IMR-90 (cell line): ENCODE measurements around the gene MRE11. TPM values are rescaled to one million over a fixed set of nuclear protein-coding genes. Genes with fewer than 3 reads are reported as not detected.

ENCODE experiments used
- ATAC-seq: fragments of 200-7000 bp; cut with Tn5 transposase; 2 replicates; pipeline ENCODE4 v1.9.1; 2020; ENCODE audit warnings: low read depth, mild to moderate bottlenecking, moderate library complexity
- BruUV-seq: library from RNA; stranded (reverse); fragments of 400-500 nt; replicated peaks from 2 replicates; lab custom pipeline; 2021; lab: Mats Ljungman, UMichigan
- CTCF ChIA-PET: fragments of 300-600 bp; formaldehyde crosslinking; extraction: SDS; loops from one replicate; lab custom pipeline; 2021; ENCODE audit warnings: antibody characterized with exemption; lab: Yijun Ruan, JAX
- POLR2A ChIA-PET: fragments of 300-600 bp; sonication (Branson Sonifier 250); formaldehyde crosslinking; loops from one replicate; lab custom pipeline; 2022; ENCODE audit warnings: antibody characterized with exemption; ENCODE audit not compliant: unreplicated experiment; lab: Charles Lee
- DNase-seq: peaks from one replicate; pipeline ENCODE4 v3.0.0; 2013
- H2AFZ ChIP-seq: replicated peaks from 2 replicates; pipeline ENCODE3; 2013; ENCODE audit warnings: low read length, mild to moderate bottlenecking; ENCODE audit not compliant: poor library complexity
- H2AK5ac ChIP-seq: 2 replicates; pipeline ENCODE4 v1.6.1; 2013; ENCODE audit warnings: low read depth, low read length, inconsistent platforms
- H2AK9ac ChIP-seq: replicated peaks from 2 replicates; pipeline ENCODE3; 2013; ENCODE audit warnings: mild to moderate bottlenecking, low read depth, low read length, moderate library complexity; ENCODE audit not compliant: poor library complexity
- H2BK120ac ChIP-seq: 2 replicates; pipeline ENCODE4 v1.6.1; 2013; ENCODE audit warnings: low read depth, low read length, inconsistent platforms
- H2BK15ac ChIP-seq: 3 replicates; pipeline ENCODE4 v1.6.1; 2013; ENCODE audit warnings: low read depth, low read length, inconsistent platforms
- H2BK20ac ChIP-seq: 2 replicates; pipeline ENCODE4 v1.6.1; 2013; ENCODE audit warnings: low read depth, mild to moderate bottlenecking, inconsistent platforms, low read length, moderate library complexity
- H2BK5ac ChIP-seq: 2 replicates; pipeline ENCODE4 v1.6.1; 2013; ENCODE audit warnings: mild to moderate bottlenecking, low read depth, low read length, inconsistent platforms; ENCODE audit not compliant: poor library complexity, severe bottlenecking
- H3K14ac ChIP-seq: replicated peaks from 2 replicates; pipeline ENCODE4 v1.6.1; 2013; ENCODE audit warnings: low read depth, low read length, inconsistent platforms
- H3K18ac ChIP-seq: 2 replicates; pipeline ENCODE4 v1.6.1; 2013; ENCODE audit warnings: low read depth, low read length, control low read depth
- H3K23ac ChIP-seq: 2 replicates; pipeline ENCODE4 v1.6.1; 2013; ENCODE audit warnings: low read depth, low read length, inconsistent platforms
- H3K27ac ChIP-seq: 2 replicates; pipeline ENCODE4 v1.5.1; 2013; ENCODE audit warnings: mild to moderate bottlenecking, control low read depth, low read length; ENCODE audit not compliant: insufficient read depth
- H3K27me3 ChIP-seq: 2 replicates; pipeline ENCODE4 v1.6.1; 2013; ENCODE audit warnings: low read length; ENCODE audit not compliant: control insufficient read depth, insufficient read depth
- H3K36me3 ChIP-seq: 2 replicates; pipeline ENCODE4 v1.6.1; 2013; ENCODE audit warnings: low read length, mixed read lengths; ENCODE audit not compliant: control insufficient read depth, insufficient read depth
- H3K4ac ChIP-seq: 2 replicates; pipeline ENCODE4 v1.6.1; 2013; ENCODE audit warnings: low read depth, low read length, inconsistent platforms
- H3K4me1 ChIP-seq: 2 replicates; pipeline ENCODE4 v1.6.1; 2013; ENCODE audit warnings: low read length, mixed read lengths; ENCODE audit not compliant: control insufficient read depth, insufficient read depth
- H3K4me2 ChIP-seq: 2 replicates; pipeline ENCODE4 v1.6.1; 2013; ENCODE audit warnings: low read depth, mild to moderate bottlenecking, control low read depth, low read length, moderate library complexity
- H3K4me3 ChIP-seq: 2 replicates; pipeline ENCODE4 v1.5.1; 2013; ENCODE audit warnings: low read depth, mild to moderate bottlenecking, control low read depth, low read length, moderate library complexity; ENCODE audit not compliant: insufficient read depth
- H3K56ac ChIP-seq: 2 replicates; pipeline ENCODE4 v1.6.1; 2013; ENCODE audit warnings: low read length, inconsistent platforms; ENCODE audit not compliant: insufficient read depth; ENCODE audit errors: extremely low read depth
- H3K79me1 ChIP-seq, 2 experiments: 2 replicates each; pipeline ENCODE4 v1.6.1; 2013; ENCODE audit warnings: low read length in 2 of 2, inconsistent platforms in 1 of 2, low read depth in 1 of 2
- H3K9ac ChIP-seq: 2 replicates; pipeline ENCODE4 v1.6.1; 2013; ENCODE audit warnings: low read depth, low read length, control low read depth
- H3K9me1 ChIP-seq: 2 replicates; pipeline ENCODE4 v1.6.1; 2013; ENCODE audit warnings: low read length, inconsistent platforms; ENCODE audit not compliant: insufficient read depth
- H3K9me3 ChIP-seq: 2 replicates; pipeline ENCODE4 v1.6.1; 2013; ENCODE audit warnings: low read length; ENCODE audit not compliant: control insufficient read depth, insufficient read depth
- H4K20me1 ChIP-seq: 2 replicates; pipeline ENCODE4 v1.6.1; 2013; ENCODE audit warnings: low read length, inconsistent platforms; ENCODE audit not compliant: insufficient read depth
- H4K5ac ChIP-seq: 2 replicates; pipeline ENCODE4 v1.6.1; 2013; ENCODE audit warnings: mild to moderate bottlenecking, low read depth, low read length, control low read depth
- H4K8ac ChIP-seq, 2 experiments: 2 replicates each; pipeline ENCODE4 v1.6.1; 2013; ENCODE audit warnings: low read depth in 2 of 2, low read length in 2 of 2, control low read depth in 1 of 2, inconsistent platforms in 1 of 2
- H4K91ac ChIP-seq: 2 replicates; pipeline ENCODE4 v1.6.1; 2013; ENCODE audit warnings: low read depth, low read length, inconsistent platforms; ENCODE audit not compliant: insufficient read depth
- CHD1 ChIP-seq: IDR thresholded peaks from 2 replicates; pipeline ENCODE4 v1.6.1; 2012; ENCODE audit warnings: low read depth, low read length, improper control_type of control experiment
- CTCF ChIP-seq: conservative IDR thresholded peaks from 2 replicates; pipeline ENCODE4 v1.5.1; 2012; ENCODE audit warnings: mild to moderate bottlenecking, low read depth, low read length, improper control_type of control experiment
- ELK1 ChIP-seq: fragments of 150-350 bp; IDR thresholded peaks from 2 replicates; pipeline ENCODE4 v1.6.1; 2016; ENCODE audit warnings: low read depth, mild to moderate bottlenecking, low read length, moderate library complexity, borderline replicate concordance
- FOS ChIP-seq: fragments of 150-350 bp; IDR thresholded peaks from 2 replicates; pipeline ENCODE4 v1.6.1; 2016; ENCODE audit warnings: low read depth, low read length
- MAZ ChIP-seq: IDR thresholded peaks from 2 replicates; pipeline ENCODE4 v1.6.1; 2012; ENCODE audit warnings: low read depth, mild to moderate bottlenecking, low read length, improper control_type of control experiment, moderate library complexity, borderline replicate concordance
- MXI1 ChIP-seq: IDR thresholded peaks from 2 replicates; pipeline ENCODE4 v1.6.1; 2012; ENCODE audit warnings: low read depth, mild to moderate bottlenecking, low read length, moderate library complexity, borderline replicate concordance
- NFE2L2 ChIP-seq: fragments of 150-350 bp; IDR thresholded peaks from 2 replicates; pipeline ENCODE4 v1.6.1; 2016; ENCODE audit warnings: low read depth, mild to moderate bottlenecking, low read length
- POLR2A ChIP-seq: IDR thresholded peaks from 2 replicates; pipeline ENCODE4 v1.6.1; 2012; ENCODE audit warnings: mild to moderate bottlenecking, low read depth, low read length
- RAD21 ChIP-seq: IDR thresholded peaks from 2 replicates; pipeline ENCODE4 v1.6.1; 2012; ENCODE audit warnings: low read length, improper control_type of control experiment
- RCOR1 ChIP-seq: IDR thresholded peaks from 2 replicates; pipeline ENCODE4 v1.6.1; 2012; ENCODE audit warnings: mild to moderate bottlenecking, low read length, improper control_type of control experiment; ENCODE audit not compliant: insufficient replicate concordance
- RFX5 ChIP-seq: IDR thresholded peaks from 2 replicates; pipeline ENCODE4 v1.8.0; 2012; ENCODE audit warnings: low read depth, mild to moderate bottlenecking, low read length, moderate library complexity
- USF2 ChIP-seq: fragments of 150-350 bp; IDR thresholded peaks from 2 replicates; pipeline ENCODE4 v1.6.1; 2017; ENCODE audit warnings: mild to moderate bottlenecking, antibody characterized with exemption, low read length, low read depth
- WGBS, 2 experiments: methylation state at CpG; one replicate each; pipeline versions ENCODE4 v1.1.5 to v1.1.7; 2013; ENCODE audit warnings: missing lambda C conversion rate in 2 of 2; ENCODE audit not compliant: insufficient read length in 1 of 2; ENCODE audit errors: extremely low coverage in 2 of 2; 5-methylcytosine and 5-hydroxymethylcytosine counted together
- dilution Hi-C: fragments of 300-500 bp; cut with HindIII; formaldehyde crosslinking; loops from one replicate; pipeline ENCODE4 v1.14.3; 2018; ENCODE audit warnings: low sequenced_read_pairs; ENCODE audit not compliant: unreplicated experiment
- in situ Hi-C: fragments of 300-500 bp; cut with MboI; formaldehyde crosslinking; loops from 3 replicates; pipeline ENCODE4 v1.14.3; 2019; ENCODE audit warnings: low sequenced_read_pairs, inconsistent platforms, mixed read lengths
- intact Hi-C: fragments of 100-400 bp; cut with micrococcal nuclease; formaldehyde crosslinking; loops from 2 replicates; pipeline ENCODE4 v1.10.0; 2022
- polyA plus RNA-seq, 3 experiments: library from polyadenylated mRNA; depleted of rRNA; stranded (reverse); fragments of >200 nt; gene quantifications; 2 replicates each; pipeline ENCODE4 v1.2.3, GENCODE V29; 2012; ENCODE audit warnings: low replicate concordance in 1 of 3
- total RNA-seq: library from RNA; depleted of rRNA; stranded (reverse); fragments of >200 nt; gene quantifications from 2 replicates; pipeline ENCODE4 v1.2.3, GENCODE V29; 2012

Gene MRE11
- total and polyA plus RNA-seq, 2 of the 4 experiments (the other 2 are of a cell fraction) = 9.0 to 15.6 TPM

- H2BK120ac ChIP-seq = no peak overlapping the region
- H4K20me1 ChIP-seq = no peaks in the 10 kb centered on the region
- DNase-seq = peak; percentile 74
- H3K4me3 ChIP-seq = no peak overlapping the region
- H4K8ac ChIP-seq = no peak overlapping the region
- no peaks in the 10 kb centered on the region for H3K9me1 ChIP-seq
- H3K14ac ChIP-seq = no peak overlapping the region
- in situ Hi-C loops (loop anchor here (10.0 kb wide), 1 partner anchor 49 kb away; no protein-coding TSS in a partner anchor), dilution Hi-C loops (no loop called here), intact Hi-C loops (loop anchor here (5.0 kb wide), 1 partner anchor 1902 kb away; no protein-coding TSS in a partner anchor)
- CTCF ChIA-PET = interaction anchor here (0.8 to 1.3 kb wide), 3 partner anchors 21 to 631 kb away, joined by 3 to 4 read pairs (median 4); no protein-coding TSS in a partner anchor
- H3K4me1 ChIP-seq = no peaks in the 10 kb centered on the region
- no peaks in the 10 kb centered on the region for H3K27me3 ChIP-seq
- H3K18ac ChIP-seq = no peak overlapping the region
- H2BK5ac ChIP-seq = no peak overlapping the region
- POLR2A ChIA-PET = no interaction called here
- H4K5ac ChIP-seq = no peak overlapping the region
- H3K27ac ChIP-seq = no peak overlapping the region
- TF ChIP-seq CTCF (no peak), RCOR1 (no peak), MXI1 (no peak), USF2 (no peak), NFE2L2 (no peak), FOS (no peak), RFX5 (no peak), RAD21 (no peak), MAZ (no peak), CHD1 (no peak), ELK1 (no peak), POLR2A (no peak)
- H3K9ac ChIP-seq = no peak overlapping the region
- H4K91ac ChIP-seq = no peak overlapping the region
- no peak overlapping the region for H2AFZ ChIP-seq
- H2BK15ac ChIP-seq = no peak overlapping the region
- H3K79me1 ChIP-seq = no peaks in the 10 kb centered on the region
- H3K56ac ChIP-seq = no peak overlapping the region
- WGBS, 2 experiments = 30% methylated on average over 2 of the region's 5 CpGs; no CpG with 5 or more reads in 1 of the 2 experiments
- H2AK9ac ChIP-seq = no peak overlapping the region
- H3K4me2 ChIP-seq = no peak overlapping the region
- no peak overlapping the region for H2AK5ac ChIP-seq
- no peaks in the 10 kb centered on the region for H3K9me3 ChIP-seq
- H3K23ac ChIP-seq = no peak overlapping the region
- H2BK20ac ChIP-seq = no peak overlapping the region
- no TSS peak for BruUV-seq
- H3K36me3 ChIP-seq = no peaks in the 10 kb centered on the region
- no peak overlapping the region for H3K4ac ChIP-seq
- peak; percentile 56 for ATAC-seq
Measured at GRCh38 chr11:94525546-94526324, 32.1 kb upstream of the MRE11 start.
